Stimulated activated naive CD4-positive, alpha-beta T cell treated with Interleukin-2 at 50 U/mL for 16 hours (primary cell): ENCODE data around the gene TTLL8.
"Not testable (repeated sequence)": the region's sequence is repeated elsewhere in the genome, so short reads cannot be mapped to it uniquely, and the experiment has no call there.

Source experiments
- DNase-seq: peaks from one replicate; lab custom pipeline; 2025; lab: John Stamatoyannopoulos, UW

The TTLL8 gene

DNA sequence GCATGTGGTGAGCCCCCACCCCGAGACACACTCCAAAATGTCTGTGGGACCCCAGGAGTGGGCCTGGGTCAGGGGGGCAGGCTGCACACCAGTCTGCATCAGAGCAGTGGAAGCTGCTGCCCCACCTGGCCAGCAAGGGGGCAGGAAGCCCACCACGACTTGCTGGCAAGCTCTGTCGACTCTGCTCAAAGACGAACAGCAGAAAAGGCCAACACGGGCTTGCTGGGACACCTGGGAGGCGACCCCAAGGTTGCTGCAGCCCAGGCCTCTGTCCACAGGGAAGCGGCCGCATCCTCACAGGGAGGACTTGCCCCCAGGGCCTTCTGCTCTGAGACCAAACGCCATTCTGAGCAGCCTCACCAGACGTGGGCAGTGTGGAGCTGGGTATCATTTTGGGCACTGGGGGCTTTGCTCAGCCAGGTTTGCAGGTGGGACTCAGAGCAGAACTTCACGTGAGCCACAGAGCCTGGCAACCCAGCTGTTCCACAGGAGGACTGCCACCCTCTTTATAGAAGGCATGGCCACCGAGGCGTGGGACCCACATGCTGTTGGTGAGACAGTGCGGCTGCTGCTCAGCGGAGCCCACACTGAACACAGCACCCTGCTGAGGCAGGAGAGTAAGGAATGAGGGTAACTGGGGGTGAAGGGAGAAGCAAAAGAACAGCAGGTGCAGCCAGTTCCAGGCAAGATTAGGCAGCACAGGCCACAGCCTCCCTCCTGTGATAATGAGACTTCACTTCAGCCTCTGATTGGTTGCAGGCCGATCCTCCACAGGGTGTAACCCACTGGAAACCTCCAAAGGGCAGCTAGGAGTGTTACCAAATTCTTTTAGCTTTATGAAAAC lies 56.5 kb downstream of the TTLL8 start:
- DNase-seq: no peak

DNA sequence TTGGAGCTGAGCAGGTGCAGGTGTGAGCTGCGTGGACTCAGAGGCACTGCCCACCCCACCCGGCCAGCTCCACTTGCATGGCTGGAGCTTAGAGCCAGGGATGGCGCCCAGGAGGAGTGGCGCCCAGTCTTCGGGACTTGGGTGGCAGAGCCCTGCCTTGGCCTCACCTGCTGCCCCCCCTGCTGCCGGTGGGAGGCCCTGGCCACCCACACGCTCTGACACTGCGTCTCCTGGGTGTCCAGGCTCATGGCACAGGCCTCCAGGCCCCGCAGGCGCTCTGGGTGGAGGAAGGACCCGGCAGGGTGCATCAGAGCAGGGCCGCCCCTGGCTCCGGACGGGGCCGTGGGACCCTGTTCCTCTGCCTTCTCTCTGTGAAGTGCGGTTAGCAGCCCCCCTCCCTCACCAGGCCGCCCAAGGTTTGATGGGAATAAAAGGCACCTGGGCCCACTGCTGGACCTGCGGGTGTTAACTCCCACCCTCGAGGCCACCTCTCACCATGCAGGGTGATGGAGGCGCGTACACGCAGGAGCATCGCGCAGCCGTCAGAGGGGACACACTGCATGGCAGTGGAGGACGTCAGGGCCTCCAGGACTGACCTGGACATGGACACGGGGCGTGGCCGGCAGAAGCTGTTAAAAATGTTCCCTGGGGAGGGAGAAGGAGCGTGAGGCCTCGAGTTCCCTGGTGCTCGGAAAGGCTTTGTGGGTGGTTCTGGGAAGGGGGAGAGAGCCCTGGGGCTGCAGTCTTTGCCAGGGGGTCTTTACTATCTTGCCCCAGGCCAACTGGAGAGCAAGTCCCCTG lies 57.3 kb downstream of the TTLL8 start:
- DNase-seq: no peak

DNA sequence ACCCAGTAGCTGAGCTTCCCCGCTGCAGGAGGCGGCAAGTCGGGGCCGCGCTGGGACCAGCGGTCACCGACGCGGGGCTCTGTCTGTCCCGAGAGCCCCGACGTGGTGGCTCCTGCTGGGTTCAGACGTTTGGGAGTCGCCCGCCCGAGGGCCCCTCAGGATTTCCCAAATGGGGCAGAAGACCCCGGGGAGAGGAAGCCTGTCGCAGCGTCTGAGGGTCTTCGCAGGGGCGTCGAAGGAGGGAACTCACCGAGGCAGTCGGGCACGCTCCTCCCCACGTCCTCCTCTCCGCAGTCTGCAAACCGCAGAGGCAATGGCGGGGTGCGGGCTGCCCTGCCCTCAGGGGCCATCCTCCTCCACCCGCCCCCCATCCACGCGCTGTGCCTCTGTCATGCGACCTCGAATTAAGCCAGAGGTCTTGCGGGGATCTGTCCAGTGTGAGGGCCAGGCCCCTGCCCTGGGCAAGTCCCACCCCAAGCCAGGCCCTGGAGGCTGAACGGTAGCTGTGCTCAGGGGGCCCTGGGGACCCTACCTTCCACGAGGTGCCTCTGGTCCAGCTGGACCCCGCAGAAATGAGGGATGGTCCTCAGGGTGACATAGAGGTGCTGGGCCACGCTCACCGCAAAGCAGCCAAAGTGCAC lies 58.0 kb downstream of the TTLL8 start:
- no peak for DNase-seq

DNA sequence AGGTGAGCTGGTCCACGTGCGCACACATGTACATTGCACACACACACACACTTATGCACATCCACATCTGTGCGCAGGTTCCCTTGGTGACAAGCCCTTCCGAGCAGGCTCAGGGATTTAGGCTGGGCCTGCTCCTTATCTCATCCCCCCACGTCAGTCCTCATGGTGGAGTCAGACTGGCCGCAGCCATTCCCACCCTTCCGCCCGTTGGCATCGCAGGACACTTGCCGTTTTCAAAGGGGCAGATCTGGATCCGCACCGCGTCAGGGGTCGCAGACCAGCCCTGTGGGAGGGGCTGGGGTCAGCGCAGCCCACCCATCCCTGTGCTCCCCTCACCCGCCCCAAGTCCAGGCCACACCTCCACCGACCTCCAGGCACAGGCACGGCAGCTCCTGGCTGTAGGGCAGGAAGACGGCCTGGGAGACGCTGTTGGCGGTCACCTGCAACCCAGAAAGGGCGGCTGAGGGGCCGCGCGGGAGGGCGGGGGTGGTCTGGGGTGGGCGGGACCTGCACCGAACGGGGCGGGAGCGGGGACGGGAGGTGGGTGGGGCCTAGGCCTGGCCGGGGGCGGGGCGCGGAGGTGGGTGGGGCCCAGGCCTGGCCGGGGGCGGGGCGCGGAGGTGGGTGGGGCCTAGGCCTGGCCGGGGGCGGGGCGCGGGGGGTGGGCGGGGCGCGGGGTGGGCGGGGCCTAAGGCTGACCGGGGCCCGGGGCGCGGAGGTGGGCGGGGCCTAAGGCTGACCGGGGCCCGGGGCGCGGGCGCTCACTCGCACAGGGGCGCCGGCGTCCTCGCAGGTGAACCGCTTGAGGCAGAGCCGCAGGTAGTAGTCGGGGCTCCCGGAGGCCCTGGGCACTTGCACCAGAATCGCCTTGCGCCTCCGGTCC lies 58.8 kb downstream of the TTLL8 start:
- peak; percentile 6 for DNase-seq

DNA sequence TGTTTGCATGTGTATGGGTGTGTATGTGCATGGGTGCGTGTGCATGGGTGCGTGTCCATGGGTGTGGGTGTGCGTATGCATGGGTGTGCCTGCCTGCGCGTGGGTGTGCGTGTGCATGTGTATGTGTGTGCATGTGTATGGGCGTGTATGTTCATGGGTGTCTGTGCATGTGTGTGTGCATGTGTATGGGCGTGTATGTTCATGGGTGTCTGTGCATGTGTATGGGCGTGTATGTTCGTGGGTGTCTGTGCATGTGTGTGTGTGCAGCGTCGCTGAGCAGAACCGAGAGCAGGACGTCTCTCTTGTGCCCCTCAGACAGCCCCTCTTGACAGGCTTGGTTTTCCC lies 59.4 kb downstream of the TTLL8 start:
- no peak for DNase-seq

DNA sequence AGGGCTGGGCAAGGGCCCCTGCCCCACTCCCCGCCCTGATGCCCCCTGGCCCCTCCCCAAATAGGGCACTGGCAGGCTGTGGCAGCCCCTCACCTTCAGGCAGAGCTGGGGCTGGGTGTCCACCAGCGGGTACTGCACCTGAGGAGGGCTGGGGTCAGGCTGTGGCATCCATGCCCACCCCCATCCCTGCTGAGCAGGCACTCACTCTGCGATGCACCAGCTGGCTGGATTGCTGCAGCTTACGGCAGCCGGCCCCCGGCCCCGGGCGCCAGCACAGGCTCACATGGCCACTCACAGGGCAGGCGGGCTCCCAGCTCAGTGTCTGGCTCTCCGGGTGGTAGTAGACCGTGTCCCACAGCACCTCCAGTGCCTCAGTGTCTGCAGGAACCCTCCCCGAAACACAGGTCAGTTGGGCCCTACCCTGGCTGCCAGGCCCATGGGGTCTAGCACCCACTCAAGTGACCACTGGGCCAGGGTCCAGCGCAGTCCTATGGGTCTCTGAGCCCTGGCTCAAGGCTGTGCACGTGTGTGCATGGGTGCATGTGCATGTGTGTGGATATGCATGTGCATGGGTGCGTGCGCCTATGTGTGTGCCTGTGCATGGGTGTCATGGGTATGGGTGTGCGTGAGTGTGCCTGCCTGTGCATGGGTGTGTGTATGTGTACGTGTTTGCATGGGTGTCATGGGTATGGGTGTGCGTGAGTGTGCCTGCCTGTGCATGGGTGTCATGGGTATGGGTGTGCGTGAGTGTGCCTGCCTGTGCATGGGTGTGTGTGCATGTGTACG lies 60.0 kb downstream of the TTLL8 start:
- DNase-seq: no peak

DNA sequence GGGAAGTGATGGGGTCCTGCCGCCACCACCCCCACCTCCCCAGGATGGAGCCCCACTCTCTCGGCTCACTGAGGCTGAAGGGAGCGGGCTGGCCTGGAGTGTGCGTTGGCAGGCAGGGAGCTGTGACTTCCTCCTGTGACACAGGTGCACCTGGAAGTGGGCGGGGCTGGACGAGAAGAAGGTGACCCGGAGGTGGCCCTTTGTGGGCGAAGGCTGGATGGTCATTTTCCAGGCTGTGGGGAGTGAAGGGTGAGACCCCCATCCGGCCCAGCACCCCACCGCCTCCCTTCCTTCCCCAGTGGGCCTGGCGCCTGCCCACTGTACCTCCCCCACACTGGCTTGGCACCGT lies 60.9 kb downstream of the TTLL8 start:
- DNase-seq: no peak

DNA sequence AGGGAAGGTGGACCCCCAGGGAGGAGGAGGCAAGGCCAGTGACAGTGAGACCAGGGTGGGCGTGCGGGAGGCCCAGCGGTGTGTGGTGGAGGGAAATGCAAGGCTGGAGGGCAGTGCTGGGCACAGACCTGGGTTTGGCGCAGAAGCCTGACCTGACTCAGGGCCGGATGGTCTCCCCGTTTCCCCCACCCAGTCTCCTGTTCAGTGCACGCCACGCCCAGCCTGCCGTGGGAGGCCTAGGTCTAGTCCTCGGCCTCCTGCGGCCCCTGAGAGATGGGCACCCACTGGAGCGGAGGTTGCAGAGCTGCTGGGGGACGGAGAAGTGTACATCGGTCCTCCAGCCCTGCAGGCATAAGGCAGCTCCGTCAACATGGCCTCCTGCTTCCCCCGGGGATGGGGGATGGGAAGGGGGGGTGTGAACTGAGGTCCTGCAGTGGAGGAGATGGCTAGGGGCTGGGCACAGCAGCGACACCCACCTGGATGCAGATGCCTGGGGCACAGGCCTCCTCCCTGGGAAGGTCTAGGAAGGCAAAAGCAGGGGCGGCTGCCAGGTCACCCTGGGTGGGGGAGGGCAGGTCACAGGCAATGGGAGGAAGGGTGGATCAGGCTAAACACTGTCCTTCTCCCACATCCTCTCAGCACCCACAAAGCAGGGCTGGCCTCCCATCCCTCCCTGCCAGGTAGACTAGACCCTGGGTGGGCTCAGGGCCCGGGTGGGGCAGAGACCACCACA lies 61.4 kb downstream of the TTLL8 start:
- DNase-seq: no peak

DNA sequence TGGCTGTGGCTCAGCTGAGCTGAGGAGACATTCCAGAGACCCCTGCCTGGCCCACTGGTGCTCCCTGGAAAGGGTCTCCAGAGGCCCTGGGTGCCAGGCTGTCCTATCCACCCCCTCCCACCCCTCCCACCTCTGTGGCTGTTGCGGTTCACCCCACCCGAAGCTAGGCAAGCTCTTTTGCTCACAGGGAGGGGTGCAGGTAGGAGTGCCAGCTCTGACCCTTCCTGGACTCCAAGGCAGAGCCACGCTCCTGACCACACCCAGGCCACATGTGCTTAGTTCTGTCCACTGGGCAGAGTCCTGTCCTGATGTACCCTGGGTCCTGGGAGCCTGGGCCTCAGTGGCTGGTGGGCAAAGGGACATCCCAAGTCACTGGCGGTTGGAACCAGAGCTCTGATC lies 62.0 kb downstream of the TTLL8 start:
- no peak for DNase-seq

DNA sequence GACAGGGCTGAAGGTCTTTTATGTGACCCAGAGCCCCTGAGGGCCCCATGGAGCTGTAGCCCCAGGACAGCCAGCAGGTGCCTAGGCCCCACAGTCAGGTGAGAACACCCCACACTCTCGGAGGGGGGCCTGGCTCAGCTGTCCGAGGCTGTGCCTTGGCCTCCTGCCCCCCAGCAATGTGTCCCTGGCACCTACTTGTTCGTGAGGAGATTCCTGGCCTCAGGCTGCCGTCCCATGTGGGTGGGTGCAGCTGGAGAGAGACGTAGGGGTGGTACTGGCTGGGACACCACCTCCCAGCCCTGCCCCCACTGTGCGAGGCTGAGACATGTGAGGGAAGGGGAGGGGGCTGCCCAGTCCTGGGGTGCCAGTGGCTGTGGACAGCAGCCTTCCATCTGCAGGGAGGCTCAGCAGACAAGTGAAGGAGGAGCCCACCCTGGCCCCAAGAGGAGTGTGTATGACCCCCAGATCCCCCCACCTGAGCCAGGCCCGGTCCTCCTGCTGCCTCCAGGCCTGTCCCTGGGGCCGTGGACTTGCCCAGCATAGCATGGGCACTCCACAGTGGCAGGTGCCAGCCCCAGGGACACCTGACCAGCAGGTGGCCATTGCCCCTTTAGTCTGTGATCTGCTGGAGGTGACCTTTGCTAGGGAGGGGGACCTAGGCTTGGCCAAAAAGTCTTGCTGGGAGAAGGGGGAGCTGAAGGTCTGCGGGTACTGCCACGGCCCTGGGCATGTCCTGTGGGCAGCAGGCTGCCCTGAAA lies 62.6 kb downstream of the TTLL8 start:
- no peak for DNase-seq

DNA sequence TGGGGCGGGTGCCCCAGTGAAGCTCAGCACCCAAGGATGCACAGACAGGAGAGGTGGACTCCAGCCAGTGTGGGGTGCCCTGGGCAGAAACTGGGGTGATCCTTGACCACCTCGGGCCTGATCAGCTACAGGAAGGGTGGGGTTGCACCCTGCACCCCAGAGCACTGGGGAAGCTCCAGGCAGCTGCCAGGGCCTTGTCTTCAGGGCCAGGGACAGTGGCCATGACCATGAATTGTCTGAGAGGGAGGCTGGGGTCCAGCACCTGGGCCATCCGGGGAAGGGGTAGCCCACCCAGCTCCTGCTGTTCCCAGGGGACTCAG lies 63.1 kb downstream of the TTLL8 start:
- no peak for DNase-seq

DNA sequence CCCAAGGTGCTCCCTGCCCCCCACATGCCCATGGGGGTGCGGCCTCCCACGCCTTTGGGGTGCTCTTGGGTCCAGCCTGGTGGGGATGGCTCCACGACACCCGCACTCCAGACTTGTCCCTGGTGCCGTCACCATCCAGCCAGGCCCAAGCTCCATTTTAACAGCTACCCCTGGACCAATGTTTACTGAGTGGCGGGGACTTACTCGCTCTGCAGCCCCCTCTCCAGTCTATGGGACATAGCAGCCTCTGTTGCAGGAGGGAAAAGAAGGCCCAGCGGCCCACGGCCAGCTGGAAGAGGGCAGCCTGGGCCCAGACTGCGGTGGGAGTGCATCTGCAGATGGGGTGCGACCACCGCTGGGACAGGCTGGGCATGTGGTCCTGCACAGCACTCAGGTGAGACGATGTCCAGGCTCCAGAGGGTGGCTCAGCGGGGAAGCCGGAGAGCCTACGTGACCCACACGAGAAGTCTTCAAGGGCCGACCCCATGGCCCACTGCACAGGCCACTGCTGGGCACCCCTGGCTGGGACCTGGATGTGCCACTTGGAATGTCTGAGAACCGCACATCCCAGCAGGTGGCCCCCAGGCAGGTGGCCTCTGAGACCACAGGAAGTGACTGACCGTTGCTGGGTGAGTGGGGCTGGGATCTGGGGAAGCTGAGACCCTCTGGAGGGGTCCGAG lies 63.6 kb downstream of the TTLL8 start:
- no peak for DNase-seq

DNA sequence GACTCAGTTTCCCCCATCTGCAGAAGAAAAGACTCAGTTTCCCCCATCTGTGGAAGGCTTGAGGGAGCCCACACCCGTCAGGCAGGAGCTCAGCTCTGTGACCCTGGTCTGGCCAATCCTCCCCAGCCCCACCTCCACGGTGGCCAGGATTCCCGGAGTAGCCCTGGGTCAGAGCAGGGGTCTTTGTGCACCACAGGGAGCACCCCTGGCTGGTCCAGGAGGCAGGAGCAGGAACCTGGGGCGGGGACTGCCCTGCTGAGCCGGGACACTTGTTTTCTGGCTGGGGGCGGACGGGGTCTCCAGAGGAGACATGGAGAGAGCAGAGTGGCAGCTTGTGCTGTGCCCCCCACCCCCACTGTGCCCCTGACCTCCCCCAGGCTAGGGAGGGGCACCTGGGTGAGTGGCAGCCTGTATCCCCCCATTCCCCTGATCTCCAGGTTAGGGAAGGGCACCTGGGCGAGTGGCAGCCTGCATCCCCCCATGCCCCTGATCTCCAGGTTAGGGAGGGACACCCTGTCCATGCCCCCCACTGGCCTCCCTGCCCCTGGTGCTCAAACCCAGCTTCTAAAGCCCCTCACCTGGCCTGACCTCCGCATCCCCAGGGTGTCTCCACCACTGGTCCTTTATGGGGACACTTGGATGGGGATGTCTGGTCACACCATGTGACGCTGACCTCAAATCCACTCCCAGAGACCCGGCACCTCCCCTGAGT lies 64.3 kb downstream of the TTLL8 start:
- DNase-seq: no peak

DNA sequence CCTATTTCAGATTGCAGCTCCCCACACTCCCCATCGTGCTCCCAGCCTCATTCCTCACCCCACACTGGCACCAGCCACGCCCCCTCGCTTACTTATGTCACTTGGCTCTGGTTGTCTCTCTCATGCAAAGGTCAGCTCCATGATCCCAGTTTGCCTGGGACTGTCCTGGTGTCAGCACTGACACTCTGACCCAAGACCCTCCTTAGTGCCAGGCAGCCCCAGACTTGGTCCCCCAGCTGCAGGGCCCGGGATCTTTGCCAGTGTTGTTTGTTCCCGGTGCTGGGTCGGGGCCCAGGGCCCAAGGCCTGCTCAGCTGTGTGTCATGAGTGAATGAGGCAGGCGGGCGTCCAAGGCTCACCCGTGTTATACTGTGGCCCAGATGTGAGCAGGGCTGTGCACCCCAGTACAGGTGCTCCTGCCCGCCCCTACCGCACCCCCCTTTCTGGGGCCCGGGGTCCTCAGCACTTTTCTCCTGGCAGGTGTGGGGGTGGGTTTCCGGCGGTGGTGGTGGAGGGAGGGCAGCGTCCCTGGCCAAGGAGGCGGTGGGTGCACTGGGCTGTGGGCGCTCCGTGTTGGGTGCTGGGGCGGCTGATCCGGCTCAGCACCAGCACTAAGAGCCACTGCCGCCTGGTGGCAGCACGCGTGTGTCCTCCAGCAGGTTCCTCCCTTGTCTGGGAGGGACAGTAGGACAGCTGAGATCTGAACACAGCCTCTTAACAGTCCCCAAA lies 65.0 kb downstream of the TTLL8 start:
- DNase-seq: peak; percentile 73

DNA sequence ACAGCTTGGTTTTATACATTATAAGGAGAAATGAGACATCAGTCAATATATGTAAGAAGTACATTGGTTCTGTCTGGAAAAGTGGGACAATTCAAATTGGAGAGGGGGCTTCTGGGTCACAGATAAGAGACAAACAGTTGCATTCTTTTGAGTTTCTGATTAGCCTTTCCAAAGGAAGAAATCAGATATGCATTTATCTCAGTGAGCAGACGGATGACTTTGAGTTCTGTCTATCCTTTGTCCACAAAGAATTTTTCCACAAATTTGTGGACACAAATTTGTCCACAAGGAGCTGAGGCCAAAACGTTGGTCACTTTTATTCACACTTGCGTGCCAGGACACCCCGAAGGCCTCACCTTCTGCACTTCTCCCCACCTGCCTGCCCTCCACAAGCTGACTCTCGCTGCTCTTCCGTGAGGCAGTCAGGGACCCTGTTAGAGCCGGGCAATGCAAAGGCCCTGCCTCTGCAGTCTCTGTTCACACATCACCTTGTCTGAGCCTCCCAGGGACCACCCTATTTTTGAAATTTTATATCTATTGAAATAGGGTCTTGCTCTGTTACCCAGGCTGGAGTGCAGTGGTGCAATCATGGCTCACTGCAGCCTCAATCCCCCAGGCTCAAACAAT lies 66.1 kb downstream of the TTLL8 start:
- DNase-seq: no peak

DNA sequence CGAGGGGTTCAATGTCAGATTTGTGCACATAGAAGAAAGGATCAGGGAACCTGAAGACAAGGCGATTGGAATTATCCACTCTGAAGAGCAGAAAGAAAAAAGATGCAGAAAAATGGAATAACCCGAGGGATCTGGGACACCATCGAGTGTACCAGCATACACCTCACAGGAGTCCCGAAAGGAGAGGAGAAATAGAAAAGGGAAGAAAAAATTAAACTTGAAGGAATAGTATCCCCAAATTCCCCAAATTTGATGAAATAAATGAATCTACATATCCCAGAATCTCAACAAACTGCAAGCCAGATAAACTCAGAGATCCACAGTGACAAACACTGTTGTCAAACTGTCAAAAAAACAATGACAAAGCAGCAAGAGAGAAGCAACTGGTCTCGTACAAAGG lies 66.9 kb downstream of the TTLL8 start:
- DNase-seq: no peak

DNA sequence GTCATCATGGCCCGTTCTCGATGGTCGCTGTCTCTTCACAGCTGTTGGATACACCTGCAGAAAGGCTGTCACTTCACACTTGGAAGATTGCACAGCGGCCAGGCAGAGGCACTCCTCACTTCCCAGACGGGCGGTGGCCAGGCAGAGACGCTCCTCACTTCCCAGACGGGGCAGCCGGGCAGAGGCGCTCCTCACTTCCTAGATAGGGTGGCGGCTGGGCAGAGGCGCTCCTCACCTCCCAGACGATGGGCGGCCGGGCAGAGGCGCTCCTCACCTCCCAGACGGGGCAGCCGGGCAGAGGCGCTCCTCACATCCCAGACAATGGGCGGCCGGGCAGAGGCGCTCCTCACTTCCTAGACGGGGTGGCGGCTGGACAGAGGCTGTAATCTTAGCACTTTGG lies 68.3 kb downstream of the TTLL8 start:
- not testable (repeated sequence) for DNase-seq

DNA sequence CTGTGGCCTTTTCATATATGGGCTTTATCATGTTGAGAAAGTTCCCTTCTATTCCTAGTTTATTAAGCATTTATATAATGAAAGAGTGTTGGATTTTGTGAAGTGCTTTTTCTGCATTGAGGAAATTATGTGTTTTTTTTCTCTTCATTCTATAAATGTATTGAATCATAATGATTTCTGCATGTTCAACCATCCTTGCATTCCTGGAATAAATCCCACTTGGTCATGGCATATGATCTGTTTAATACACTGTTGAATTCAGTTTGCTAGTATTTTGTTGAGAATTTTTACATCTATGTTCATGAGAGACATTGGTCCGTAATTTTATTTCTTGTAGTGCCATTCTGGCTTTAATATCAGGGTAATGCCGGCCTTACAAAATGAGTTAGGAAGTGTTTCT lies 71.8 kb downstream of the TTLL8 start:
- no peak for DNase-seq
